ENCODE measurements around the gene GNAI3. TPM values are rescaled to one million over a fixed set of nuclear protein-coding genes. Genes with fewer than 3 reads are reported as not detected.

Gene GNAI3
- total and polyA plus RNA-seq, 2 of the 13 experiments (the other 11 are each of a cell fraction or from before 2014, with no cell fraction given) = 4.3 to 9.0 TPM

DNA sequence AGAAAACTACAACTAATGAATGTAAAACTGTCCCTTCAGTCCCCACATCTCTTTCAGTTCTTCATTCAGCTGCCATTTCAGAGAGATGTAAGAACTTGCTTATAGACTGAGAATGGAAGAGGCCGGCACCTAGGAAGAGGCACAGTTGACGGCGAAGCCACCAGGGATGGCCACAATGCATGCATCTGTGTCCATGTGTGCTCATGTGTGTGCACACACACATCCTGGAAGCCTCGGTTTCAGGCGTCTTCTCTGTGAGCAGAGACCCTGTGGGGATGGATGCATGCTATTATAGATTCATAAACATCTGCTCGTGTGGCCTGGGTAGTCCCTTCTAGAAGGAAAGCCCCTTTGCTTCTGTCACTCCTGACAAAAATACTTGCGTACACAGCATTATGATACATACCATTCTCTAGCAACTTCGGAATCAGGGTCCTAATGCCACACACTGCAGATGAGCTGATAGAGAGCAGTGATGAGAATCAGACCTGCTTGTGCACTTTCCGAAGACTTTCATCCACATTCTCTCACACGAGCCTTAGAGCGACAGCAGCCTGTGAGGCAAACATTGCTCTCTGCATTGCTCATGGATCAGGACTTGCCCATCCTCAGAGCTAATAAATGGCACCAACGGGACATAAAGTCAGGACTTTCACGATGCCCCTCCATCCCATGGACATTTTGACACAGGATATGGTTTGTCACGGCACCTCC lies 21.2 kb upstream of the GNAI3 start (continued):
- TF ChIP-seq ZNF616 (CRISPR knock-in tag; IDR thresholded peaks at IDR 0.05; ENCODE audit: low read depth) = no peak
- TF ChIP-seq, protein P1, sequence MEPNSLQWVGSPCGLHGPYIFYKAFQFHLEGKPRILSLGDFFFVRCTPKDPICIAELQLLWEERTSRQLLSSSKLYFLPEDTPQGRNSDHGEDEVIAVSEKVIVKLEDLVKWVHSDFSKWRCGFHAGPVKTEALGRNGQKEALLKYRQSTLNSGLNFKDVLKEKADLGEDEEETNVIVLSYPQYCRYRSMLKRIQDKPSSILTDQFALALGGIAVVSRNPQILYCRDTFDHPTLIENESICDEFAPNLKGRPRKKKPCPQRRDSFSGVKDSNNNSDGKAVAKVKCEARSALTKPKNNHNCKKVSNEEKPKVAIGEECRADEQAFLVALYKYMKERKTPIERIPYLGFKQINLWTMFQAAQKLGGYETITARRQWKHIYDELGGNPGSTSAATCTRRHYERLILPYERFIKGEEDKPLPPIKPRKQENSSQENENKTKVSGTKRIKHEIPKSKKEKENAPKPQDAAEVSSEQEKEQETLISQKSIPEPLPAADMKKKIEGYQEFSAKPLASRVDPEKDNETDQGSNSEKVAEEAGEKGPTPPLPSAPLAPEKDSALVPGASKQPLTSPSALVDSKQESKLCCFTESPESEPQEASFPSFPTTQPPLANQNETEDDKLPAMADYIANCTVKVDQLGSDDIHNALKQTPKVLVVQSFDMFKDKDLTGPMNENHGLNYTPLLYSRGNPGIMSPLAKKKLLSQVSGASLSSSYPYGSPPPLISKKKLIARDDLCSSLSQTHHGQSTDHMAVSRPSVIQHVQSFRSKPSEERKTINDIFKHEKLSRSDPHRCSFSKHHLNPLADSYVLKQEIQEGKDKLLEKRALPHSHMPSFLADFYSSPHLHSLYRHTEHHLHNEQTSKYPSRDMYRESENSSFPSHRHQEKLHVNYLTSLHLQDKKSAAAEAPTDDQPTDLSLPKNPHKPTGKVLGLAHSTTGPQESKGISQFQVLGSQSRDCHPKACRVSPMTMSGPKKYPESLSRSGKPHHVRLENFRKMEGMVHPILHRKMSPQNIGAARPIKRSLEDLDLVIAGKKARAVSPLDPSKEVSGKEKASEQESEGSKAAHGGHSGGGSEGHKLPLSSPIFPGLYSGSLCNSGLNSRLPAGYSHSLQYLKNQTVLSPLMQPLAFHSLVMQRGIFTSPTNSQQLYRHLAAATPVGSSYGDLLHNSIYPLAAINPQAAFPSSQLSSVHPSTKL (CRISPR knock-in tag; IDR thresholded peaks at IDR 0.05) = no peak
- TF ChIP-seq ZFP36L1 (CRISPR knock-in tag; IDR thresholded peaks at IDR 0.05) = no peak
- TF ChIP-seq, protein P2, sequence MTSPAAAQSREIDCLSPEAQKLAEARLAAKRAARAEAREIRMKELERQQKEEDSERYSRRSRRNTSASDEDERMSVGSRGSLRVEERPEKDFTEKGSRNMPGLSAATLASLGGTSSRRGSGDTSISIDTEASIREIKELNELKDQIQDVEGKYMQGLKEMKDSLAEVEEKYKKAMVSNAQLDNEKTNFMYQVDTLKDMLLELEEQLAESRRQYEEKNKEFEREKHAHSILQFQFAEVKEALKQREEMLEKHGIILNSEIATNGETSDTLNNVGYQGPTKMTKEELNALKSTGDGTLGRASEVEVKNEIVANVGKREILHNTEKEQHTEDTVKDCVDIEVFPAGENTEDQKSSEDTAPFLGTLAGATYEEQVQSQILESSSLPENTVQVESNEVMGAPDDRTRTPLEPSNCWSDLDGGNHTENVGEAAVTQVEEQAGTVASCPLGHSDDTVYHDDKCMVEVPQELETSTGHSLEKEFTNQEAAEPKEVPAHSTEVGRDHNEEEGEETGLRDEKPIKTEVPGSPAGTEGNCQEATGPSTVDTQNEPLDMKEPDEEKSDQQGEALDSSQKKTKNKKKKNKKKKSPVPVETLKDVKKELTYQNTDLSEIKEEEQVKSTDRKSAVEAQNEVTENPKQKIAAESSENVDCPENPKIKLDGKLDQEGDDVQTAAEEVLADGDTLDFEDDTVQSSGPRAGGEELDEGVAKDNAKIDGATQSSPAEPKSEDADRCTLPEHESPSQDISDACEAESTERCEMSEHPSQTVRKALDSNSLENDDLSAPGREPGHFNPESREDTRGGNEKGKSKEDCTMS (CRISPR knock-in tag; conservative IDR thresholded peaks at IDR 0.05) = no peak
- TF ChIP-seq ZSCAN25 (CRISPR knock-in tag; IDR thresholded peaks at IDR 0.05) = no peak
- no peak for TF ChIP-seq NFYB (CRISPR knock-in tag; IDR thresholded peaks at IDR 0.05)
- TF ChIP-seq ZNF180 (CRISPR knock-in tag; IDR thresholded peaks at IDR 0.05; ENCODE audit: borderline replicate concordance, low read depth) = no peak
- TF ChIP-seq CREM (IDR thresholded peaks at IDR 0.05) = no peak
- TF ChIP-seq CREM (CRISPR knock-in tag; IDR thresholded peaks at IDR 0.05) = no peak
